Smooth muscle cell of the brain vasculature (primary cell): ENCODE results near the gene IL17RD.
A peak's percentile ranks its signal among the peaks of the same experiment; 100 is the strongest.

Source experiments
- DNase-seq: peaks from one replicate; pipeline ENCODE4 v3.0.0-alpha.2; 2012; ENCODE audit warnings: low read depth, low spot score

The IL17RD gene

GRCh38 chr3:57164657-57165573 is at the start of gene IL17RD:
Gene IL17RD (minus strand): TSS chr3:57165353. CDS start chr3:57165286, 67 bp downstream.
- peak; percentile 41 for DNase-seq

DNA sequence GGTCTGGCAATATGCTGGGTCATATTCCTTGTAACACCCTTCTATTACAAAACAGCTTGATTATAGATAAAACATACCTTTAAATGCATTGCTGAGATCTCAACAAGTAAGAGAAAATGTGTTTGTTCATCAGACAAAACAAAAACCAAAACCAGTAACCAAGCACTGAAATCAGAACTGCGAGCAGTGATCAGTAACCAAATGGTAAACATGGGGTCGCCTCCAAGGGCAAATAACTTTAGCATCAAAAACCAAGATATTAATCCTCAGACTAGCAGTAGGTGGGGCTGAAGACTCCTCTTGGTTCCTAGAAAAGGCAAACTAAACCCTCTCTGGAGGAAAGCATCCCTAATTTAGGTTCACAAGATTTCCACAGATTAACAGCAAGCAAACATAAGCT is 41.3 kb upstream of the IL17RD start:
- no peak for DNase-seq

- no peak for DNase-seq
These were observed 34.7 kb upstream of the IL17RD start, which contains the start of gene HESX1 for GRCh38 chr3:57199895-57200297. Gene HESX1 (minus strand): TSS chr3:57199978. CDS start chr3:57199918, 60 bp downstream.

GRCh38 chr3:57194641-57195040 is 29.5 kb upstream of the IL17RD start:
- DNase-seq = no peak

- no peak for DNase-seq
These were observed 26.9 kb upstream of the IL17RD start for GRCh38 chr3:57192028-57192427.

DNA sequence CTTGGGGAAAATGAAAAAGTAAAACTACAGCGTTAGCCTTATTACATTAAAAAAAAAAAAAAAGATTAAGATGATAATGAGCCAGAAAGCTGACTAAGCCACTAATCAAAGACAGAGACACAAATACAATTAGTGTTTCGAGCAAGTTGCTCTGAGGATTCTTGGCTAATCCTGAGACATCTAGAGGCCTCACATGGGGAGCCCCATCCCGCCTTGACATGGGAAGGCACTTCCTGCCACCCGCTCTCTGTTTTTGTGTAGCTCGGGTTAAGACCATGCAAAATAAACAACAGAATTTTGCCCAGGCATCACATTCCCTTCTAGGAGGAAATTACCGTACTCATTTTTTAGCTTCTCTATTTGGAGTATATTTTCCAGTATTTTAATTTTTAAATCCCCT is 19.4 kb upstream of the IL17RD start:
- DNase-seq = no peak

- DNase-seq = no peak
These were observed 14.6 kb upstream of the IL17RD start for GRCh38 chr3:57179580-57180410.

DNA sequence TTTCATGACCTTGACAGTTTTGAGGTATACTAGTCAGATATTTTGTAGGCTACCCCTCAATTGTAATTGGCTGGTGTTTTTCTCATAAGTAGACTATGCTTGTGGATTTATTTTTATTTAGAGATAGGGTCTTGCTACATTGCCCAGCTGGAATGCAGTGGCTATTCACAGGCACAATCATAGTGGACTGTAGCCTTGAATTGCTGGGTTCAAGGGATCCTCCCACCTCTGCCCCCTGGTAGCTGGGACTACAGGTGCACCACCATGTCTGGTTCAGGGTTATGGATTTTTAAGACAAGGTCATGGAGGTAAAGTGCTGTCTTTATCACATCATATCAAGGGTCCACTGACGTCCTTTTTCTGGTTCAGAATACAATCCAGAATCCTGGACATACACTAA is 10.9 kb upstream of the IL17RD start:
- DNase-seq = no peak

GRCh38 chr3:57173687-57174086 is 8.5 kb upstream of the IL17RD start:
- DNase-seq = no peak

GRCh38 chr3:57170946-57171345 is 5.8 kb upstream of the IL17RD start:
- no peak for DNase-seq

DNA sequence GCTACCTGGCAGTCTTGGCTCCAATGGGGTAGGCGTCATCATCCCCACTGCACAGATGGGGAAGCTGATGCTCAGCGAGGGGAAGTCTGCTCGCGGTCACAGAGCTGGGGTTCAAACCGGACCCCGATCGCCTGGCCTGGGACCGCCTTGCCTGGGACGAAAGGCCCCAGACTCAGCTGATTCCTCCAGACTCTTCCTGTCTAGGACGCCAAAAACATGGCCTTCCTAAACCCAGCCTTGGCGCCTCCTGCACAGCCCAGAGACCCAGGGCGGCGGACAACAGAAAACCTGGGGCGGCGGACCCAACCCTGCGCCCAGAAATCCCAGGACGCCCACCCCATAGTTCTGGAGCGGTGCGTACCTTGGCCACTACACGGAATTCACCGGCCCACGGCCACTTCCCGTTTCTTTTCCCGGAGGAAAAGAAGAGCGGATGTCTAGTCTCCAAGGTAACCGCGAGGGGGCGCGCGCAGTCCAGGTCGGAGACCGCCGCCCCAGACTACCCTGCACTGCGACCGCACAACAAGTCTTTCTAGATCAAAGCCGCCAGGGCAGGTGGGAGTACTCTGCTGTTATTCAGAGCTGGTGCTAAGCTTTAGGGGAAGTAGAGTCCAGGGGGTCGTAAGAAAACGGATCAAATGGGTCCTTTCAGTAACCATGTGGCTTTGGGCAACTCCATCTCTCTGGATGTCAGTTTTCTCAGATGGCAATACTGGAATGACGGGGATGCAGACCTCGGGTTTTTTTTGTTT is 4.9 kb upstream of the IL17RD start:
- peak; percentile 47 for DNase-seq

DNA sequence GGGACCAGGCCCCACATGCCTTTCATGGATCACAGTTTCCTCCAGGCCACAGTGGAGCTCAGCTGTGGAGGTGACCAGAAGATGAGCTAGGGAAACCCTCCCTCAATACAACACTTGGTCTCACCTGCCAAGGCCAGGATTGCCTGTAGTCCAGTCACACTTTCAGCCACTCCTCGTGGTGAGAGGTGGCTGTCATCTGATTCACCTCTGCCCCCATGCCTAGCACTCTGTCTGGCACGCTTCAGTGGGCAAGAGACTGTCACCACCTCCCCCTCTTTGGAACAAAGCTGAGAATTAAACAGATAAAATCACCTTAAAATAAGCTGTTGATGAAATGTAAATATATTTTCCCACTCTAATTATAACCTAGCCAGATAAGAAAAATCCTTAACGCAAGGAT is 4.0 kb upstream of the IL17RD start:
- DNase-seq = no peak

GRCh38 chr3:57168151-57168550 is 3.0 kb upstream of the IL17RD start:
- DNase-seq = no peak

DNA sequence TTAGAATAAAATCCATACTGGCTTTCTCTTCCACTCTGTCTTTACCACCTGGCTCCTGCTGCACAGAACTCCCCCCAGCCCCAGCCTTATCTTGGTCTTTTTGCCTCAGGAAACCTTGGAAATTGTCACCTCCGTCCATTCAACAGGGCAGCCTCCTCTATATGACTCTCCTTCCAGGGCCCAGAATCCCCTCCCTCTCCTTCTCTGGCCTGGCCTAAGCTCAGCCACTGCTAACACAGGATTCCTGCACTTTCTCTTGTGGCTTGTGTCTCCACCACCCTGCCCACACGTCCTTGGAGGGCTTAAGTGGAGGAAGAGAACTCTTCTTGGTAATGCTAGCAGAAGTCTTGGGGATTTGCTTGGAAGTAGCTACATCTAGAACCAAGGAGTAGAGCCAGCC is 1.5 kb upstream of the IL17RD start:
- no peak for DNase-seq

DNA sequence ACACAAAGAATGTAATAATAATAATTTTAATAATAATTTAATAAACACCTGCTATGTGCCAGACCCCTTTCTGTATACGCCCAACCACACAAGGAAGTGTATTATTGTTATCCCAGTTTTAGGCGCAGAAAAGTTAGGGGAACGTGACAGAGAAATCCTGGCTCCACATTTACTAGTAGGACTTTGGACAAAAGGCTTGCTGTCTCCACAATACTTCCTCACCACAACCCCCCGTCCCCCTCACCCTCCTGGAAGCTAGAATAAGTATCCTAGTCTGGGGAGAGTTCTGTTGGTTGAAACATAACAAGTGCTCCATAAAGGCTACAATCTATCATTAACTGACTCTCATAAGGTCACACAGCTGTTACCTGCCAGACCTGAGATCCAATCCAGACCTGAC is 488 bp upstream of the IL17RD start:
- DNase-seq = no peak

DNA sequence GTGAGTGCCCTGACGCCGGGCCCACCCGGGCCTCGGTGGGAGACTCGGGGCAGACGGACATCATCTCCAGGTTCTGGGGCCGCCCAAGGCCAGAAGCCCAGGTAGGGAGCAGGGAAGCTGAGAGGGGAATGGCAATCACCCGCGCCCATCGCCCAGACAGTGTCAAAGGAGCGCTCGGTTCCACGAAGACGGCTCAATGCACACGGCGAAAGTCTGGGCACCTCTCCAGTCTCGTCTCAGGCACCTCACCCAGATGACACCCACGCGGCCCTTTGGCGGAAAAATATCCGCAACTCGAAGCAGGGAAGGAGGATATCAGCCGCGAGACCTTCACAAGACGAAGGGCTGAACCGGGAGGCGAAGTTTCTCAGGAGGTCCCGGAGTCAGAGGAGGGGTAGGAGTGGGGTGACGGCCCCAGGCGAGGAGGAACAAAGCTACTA is 916 bp downstream of the IL17RD start:
- no peak for DNase-seq

DNA sequence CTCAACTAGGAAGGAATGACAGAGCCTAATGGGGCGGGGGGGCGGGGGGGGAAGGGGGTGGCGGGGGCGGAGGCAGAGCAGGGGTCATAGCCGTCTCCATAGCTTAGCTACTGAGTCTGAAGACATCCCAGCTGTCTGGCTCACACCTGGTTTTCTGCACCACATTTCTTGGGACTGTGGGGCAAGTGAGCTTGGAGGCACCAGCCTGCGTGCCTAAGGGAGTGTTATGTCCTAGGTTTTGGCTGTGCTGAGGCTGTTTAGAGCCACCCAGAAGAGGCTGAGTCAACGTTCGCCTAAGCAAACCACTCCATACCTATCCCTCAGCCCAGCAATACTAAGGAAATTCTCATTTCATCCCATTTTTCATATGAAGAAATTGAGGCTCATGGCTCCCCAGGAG is 1.4 kb downstream of the IL17RD start:
- no peak for DNase-seq

- DNase-seq = no peak
These were observed 3.2 kb downstream of the IL17RD start for GRCh38 chr3:57161915-57162314.

DNA sequence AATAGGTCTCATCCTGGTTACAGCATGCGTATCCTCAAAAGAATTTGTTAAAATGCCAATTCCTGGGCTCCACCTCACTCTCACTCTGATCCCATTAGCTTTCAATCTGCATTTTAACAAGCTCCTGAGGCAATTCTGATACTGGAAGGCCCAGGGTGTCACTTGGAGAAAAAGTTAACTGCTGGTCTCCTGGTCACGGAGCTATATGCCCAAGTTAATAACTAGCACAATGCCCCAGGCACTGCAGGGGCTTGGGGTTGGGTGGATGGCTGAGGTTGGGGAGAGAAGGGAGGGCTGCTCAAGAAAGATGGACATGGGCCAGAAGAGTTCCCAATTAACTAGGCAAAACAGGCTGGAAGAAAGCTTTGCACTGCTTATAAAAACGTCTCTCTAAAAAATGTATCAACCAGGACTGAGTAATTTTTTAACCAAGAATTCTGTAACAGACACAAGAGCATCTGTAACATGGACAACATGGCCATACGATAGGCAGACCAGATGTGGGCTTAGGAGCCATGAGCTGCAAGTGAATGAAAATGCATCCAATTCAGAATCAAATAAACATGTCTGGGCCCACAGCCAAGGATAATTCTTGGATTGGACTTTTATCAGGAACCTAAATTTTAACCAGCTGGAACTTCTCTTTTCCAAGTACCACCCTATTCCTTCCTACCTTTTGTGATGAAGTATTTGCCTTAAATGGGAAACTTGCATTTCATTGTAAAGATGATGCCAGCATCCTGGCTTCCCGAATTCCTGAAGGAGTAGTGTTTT is 4.2 kb downstream of the IL17RD start:
- DNase-seq = no peak

DNA sequence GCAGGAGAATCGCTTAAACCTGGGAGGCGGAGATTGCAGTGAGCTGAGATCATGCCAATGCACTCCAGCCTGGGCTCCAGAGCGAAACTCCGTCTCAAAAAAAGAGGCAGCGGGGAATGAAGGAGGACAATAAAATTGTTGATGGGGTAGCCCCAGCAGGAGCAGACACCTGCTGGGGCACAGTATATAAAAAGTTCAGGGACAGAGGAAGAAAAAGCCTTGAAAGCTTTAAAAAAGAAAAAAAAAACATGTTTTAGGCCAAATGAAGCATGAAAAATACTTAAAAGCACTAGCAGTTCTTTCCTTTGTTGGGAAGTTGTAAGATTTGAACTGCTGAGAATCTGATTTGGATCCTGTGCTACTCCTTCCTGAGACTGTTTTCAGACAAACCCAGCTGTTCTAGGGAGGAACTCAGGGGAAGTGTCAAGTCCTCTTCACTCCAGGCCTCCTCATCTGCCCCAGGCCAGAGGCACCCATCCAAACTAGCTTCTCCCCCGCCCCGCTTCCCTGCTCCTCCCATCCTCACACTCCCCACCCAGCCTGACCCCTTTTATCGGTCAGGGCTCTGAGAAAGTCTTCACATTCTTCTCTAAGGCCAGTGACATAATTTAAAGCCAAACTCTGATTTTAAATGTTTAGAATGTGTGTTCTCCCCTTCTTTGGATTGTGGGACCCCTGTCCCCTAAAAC is 4.9 kb downstream of the IL17RD start:
- no peak for DNase-seq
